Superior temporal gyrus (tissue), 1 donor: Measurements from ENCODE around the gene AFAP1L2.
A peak's percentile ranks its signal among the peaks of the same experiment; 100 is the strongest.

ENCODE experiments used
- DNase-seq: peaks from one replicate; pipeline ENCODE4 v3.0.0-alpha.2; 2016; ENCODE audit errors: extremely low spot score

The AFAP1L2 gene

DNA sequence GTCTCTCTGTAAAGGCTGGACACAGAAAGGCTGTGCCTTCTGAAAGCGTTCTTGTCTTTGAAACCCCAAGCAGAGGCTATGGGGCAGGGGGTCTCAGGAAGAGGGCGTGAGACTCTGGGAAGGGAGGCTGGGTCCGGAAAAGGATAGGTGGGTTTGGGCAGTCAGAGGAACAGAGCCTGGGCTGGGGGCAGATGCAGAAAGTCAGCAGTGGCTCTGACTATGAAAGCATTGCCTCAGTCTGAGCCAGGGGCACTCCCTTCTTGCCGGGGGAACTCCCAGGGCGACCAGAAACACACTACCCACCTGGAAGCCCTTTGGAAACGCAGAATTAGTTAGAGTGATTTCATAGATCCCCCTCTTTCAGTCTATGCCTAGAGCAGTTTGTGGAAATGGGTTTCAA lies 93.3 kb downstream of the AFAP1L2 start:
- no peak for DNase-seq

DNA sequence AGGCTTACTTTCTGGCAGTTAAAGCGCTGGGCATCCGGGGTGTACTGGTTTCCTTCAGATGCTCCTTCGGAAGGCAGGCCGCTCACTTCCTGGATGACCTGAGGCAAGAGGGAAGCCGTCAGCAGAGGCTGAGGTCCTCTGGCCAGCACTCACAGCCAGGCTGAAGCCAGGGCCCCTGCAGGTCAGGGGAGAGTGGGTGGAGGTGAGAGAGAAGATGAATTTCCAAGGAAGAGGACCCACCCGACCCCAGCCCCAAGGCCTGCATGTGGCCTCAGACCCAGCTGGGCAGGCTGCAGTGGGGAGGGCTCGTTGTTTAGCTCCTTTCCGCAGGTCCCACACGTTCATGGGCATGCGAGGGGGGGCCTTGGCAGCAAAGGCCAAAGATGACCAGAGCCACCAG lies 94.0 kb downstream of the AFAP1L2 start:
- DNase-seq: no peak

DNA sequence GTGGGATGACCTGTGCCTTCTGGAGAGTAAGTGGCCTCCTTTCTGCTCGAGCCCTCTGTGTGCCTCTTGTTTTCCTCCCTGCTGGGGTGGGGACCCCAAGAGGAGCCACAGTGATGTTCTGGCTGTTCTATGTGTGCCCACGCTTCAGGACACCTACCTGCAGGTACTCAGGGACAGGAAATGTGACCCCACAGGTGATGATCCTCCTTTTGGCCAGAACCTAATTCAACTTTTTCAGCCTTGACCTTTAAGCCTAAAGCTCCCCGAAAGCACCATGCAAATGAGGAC lies 95.0 kb downstream of the AFAP1L2 start:
- DNase-seq: no peak

DNA sequence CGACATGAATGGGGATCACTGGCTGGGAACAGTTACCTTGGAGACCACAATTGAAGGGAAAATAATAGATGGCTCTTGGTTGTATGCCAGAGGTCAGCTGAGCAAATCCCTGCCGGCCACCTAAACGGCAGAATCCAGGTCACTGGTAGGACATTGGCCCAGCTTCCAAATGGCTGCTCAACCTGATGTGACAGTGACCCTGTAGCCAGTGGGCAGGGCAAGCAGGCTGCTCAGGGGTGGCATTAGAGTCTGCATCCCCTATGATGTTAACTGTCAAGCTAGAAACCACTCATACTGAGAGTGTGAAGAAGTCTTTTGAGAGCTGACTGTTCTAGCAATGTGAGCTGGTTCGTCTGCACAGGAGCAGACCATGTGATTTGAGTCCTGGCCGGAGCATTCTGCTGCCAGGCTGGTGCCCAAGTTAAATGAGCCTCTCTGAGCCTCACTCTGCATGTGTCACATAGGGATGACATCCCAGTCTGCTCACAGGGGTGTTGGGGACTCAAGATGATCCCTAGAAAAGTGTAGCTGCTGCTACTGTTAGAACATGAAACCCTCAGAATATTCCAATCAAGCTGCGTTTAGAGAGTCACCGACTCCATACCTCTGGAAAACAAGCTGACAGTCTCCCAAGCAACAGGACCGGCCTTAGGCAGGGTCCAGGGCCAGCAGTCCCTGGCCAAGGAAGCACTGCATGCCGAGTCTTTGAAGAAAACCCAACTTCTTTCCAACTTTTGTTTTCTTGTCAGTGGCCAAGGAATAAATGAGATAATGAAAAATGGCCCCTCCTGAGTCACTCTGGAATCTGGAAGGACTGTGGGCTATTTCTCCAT lies 95.6 kb downstream of the AFAP1L2 start:
- DNase-seq: peak; percentile 56

DNA sequence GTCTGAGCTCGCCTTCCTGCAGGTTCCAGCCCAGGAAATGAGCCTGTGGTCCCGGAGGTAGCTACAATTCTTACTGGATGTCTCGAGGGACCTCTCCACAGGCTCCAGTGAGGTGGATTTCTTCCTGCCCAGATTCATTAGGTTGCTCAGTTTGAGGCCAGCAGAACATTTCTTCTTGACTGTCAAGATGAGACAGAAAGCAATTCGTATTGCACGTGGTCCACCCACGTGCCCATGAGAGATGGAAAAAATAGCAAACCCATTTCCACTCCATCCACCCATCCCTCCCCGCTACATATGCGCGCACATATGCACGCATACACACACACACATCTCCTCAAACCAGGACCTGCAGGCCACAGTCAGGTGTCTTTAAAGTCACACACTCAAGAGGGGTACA lies 96.6 kb downstream of the AFAP1L2 start:
- peak; percentile 65 for DNase-seq

DNA sequence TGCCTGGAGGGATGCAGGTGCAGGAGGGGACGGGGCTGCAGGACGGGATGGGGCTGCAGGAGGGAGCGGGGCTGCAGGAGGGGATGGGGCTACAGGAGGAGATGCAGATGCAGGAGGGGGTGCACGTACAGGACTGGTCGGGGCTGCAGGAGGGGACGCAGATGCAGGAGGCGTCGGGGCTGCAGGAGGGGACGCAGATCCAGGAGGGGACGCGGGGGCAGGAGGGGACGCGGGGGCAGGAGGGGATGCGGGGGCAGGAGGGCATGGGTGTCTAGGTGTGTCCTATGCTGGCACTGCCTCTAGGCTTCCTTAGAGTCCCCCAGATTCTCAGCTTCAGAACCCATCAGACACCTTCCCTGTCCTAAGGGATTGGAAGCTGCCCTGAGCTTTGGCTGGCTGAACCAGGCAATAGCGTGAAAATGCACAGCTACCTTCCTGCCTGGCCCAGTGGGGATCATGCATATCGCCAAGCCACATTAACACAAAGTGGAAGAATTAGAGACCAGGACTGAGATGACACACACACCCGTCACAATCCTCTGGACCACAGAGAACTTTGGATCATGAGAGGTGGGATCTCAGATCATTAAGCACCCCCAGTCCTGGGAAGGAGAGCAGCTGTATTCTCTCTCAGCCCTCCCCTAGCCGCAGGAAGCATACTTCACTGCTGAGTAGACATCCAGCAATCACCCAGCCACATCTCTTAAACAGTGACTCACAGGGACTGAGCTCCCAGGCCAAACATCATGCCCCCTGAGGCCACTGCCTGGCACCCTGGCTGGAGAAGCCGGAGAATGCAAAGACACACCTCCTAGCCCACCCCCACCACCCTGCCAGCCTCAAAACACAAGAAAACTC lies 98.0 kb downstream of the AFAP1L2 start:
- no peak for DNase-seq

DNA sequence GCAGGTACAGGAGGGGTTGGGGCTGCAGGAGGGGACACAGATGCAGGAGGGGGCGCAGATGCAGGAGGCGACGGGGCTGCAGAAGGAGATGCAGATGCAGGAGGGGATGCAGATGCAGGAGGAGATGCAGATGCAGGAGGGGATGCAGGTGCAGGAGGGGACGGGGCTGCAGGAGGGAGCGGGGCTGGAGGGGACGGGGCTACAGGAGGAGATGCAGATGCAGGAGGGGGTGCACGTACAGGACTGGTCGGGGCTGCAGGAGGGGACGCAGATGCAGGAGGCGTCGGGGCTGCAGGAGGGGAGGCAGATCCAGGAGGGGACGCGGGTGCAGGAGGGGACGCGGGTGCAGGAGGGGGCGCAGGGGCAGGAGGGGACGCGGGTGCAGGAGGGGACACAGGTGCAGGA lies 98.8 kb downstream of the AFAP1L2 start:
- DNase-seq: no peak

DNA sequence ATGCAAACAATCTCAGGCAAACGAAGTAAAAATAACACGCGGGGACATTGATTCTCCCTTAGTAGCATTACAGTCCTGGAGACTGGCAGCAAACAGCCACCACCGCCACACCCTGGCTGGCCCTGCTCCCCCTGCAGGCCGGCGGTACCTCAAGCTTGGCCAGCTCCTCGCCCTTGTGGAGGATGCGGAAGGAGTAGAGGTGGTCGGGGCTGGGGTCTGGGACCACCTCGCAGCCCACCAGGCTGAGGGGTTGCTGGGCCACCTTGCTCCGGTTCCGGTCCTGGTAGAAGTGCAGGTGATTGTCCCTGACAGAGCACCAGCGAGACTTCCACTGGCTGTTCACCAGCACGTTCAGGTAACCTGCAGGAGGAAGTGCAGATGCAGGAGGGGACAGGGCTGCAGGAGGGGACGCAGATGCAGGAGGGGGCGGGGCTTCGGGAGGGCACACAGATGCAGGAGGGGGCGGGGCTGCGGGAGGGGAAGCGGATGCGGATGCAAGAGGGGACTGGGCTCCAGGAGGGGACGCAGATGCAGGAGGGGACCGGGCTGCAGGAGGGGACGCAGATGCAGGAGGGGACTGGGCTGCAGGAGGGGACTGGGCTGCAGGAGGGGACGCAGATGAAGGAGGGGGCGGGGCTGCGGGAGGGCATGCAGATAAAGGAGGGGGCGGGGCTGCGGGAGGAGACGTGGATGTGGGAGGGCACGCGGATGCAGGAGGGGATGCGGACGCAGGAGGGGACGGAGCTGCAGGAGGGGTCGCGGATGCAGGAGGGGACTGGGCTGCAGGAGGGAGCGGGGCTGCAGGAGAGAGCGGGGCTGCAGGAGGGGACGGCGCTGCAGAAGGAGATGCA lies 99.5 kb downstream of the AFAP1L2 start:
- peak; percentile 52 for DNase-seq

DNA sequence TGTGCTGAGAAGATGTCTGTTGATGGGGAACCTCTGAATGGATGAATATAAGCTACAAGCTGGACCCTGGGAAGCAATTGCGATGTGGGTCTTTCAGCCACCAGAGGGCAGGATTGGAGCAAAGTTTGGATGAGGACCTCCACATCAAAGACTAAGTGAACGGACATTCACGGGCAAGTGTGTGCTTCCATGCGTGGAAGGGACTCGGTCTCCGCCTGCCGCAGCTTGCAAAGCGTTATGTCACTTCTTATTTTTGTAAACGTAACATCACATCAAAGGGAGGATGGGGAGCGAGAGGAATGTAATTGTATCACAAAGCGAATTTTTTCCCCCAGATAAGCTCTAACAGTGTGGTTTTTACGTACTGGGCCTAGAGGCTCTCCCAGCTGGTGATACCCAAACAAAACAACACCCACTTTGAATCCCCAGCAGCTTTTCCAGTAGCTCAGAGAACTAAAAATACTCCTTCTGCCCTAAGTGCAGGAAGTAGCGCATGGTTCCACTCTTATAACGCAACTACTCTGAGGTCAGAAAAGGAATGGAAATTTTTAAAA lies 100.2 kb downstream of the AFAP1L2 start:
- DNase-seq: peak; percentile 97

DNA sequence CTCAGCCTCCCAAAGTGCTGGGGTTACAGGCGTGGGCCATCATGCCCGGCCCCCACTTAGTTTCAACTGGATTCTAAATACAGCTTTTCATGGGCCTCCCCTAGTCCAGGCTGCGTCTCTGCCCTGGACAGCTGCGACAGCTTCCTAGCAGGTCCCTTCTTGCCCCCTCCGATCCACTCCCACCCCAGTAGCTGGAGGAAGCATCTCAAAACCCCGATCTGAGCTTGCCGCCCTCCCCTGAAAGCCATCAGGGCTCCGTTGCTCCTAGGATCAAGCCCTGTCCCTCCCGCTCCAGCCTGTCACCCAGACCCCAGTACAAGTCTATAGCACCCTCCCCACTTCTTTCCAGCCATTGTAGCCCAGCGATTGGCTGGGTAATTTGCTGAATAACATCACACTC lies 100.7 kb downstream of the AFAP1L2 start:
- no peak for DNase-seq

DNA sequence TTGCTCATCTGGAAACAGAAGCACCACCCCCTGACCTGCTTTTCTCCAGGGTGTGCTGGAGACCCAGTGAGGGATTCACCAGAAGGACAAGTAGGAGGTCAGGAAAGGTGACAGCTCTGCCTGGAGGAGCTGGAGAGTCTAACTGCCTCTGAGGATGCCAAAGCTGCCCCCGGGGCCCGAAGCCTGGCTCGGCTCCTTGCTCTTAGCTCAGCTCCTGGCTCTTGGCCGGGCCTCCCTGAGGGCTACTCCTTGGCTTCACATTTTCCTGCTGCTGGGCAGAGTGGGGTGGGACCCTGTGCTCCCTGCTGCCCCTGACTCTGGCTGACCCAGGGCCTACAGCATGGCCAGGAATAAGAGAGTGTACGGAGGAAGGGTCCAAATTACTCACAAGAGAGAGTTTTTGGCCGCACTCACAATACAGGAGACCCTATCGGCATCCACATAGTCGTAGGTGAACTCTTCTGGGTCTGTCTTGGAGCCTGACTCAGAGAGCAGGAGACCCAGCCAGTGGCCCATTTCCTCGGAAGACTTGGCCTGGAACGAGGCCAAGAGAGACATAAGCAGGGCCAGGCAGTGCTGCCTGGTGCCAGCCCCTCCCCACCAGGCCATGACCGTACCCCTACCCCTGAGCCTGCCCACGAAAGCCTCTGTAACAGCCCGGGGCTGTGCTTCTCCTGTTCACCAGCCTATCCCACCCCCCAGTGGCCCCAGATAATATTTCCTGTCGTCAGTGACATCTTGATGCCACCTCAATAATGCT lies 102.2 kb downstream of the AFAP1L2 start:
- DNase-seq: no peak

DNA sequence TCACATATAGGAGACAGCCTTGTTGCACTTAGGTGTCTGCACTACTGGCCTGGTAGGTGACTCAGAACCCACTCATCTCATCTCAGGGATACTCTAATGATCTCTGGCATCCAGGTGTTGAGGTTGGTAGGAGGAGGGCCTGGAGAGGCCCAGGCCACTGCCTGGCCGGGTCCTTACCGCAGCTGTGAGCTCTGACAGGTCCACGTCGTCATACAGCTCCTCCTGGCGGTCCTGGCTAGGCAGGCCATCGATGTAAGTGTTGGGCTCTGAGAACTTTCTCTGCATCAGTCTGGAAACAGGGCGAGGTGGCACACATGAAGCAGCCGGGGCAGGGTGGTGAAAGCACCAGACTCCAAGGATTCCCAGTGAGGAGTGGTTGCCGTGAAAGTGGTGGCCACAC lies 103.1 kb downstream of the AFAP1L2 start:
- no peak for DNase-seq

DNA sequence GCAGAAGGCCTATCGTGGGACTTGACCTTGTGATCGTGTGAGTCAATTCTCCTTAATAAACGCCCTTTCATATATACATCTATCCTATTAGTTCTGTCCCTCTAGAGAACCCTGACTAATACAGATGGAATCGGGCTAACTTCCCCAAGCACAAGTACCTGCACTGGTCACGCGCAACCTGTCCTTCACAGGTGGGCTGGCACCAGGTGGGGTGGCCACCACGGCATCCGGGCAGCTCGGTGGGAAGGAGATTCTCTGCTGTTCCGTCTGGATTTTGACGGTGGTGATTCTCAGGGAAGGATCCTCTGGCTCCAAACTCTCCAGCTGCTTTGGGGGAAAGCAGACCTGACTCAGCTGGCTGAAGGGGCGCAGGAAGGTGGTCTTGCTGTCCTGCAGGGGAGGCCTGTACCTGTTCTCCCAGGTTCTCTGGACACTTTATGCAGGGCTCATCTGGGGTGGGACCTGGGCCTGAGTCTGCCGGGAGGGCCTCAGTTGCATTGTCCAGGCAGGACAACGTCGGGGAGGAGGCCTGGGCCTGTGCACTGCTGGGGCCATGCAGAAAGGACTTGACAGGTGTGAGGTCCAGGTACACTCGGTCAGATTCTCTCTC lies 104.2 kb downstream of the AFAP1L2 start:
- no peak for DNase-seq

DNA sequence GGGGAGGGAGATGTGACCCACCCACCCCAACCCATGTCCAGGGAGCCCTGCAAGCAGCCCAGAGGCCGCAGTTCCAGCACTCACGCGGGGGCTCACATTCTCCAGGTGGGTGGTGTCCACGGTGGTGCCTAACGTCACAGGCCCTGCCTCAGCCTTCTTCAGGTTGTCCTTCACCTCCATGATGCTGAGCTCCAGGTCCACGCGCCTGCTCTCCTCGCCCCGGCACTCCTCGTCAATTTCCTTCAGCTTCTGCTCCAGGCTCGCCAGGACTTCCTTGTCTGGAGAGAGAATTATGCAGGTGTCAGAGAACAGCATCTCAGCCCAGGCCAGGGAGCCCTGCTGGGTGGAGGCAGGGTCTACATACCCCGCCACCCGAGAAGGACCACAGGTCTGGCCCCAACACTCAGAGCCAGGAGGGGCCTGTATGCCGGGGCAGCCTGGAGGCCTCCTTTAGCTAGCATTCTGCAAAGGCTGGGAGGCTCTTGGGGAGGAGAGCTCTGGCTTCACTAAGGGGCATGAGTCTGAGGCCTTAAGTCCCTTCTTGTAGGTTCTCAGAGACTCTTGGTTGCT lies 107.1 kb downstream of the AFAP1L2 start:
- no peak for DNase-seq

DNA sequence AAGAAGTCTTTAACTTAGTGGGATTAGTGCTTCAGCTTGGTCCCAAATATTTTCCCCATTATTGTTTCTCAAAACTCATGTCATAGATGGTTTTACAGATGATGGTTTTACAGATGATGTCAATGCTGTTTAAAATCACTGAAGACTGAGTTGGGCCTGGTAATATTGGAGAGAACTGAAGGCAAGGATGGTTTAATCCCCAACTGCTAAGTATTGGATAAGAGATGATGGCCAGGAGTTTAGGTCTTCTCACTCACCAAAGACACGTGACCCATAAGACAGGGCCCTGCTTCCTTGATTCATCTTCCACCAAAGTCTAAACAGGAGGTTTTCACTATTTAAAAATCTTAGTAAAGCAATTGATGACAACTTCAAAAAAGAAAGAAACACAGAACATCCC lies 108.9 kb downstream of the AFAP1L2 start:
- no peak for DNase-seq

DNA sequence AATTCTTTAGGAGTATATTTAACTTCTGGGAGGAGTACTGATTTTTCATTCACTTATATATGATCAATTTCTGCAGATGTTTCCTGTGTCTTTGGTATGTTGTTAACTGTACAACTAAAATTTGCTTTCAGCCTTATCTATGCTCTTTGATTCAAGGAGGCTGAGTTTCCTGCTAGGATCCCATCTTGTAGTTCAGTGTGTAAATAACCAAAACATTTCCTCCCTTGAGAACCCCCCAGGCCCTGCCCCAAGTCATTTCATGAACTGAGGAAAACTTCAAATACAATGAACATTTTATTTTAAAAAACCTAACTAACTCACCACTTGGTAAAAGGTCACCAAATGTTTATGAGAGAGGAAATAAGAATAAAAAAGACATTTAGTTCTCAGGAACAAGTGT lies 109.8 kb downstream of the AFAP1L2 start:
- DNase-seq: no peak

DNA sequence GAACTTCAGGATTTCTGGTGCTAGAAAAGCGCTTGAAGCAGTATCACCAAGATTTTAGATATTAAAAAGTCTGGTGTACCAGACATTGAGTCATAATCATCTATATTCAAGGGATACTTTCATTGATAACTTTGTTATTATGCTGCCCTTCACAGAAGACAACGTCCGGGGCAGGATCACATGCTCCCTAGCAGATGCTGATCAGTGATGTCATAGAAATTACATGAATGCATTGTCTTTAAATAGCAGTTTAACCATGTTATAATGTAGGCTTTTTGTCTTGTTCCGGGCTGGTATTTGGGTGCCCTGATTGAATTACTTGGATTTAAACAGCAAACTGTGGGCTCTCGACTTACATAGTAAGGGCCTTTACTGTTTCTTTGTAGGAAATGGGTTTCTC lies 111.2 kb downstream of the AFAP1L2 start:
- DNase-seq: no peak

DNA sequence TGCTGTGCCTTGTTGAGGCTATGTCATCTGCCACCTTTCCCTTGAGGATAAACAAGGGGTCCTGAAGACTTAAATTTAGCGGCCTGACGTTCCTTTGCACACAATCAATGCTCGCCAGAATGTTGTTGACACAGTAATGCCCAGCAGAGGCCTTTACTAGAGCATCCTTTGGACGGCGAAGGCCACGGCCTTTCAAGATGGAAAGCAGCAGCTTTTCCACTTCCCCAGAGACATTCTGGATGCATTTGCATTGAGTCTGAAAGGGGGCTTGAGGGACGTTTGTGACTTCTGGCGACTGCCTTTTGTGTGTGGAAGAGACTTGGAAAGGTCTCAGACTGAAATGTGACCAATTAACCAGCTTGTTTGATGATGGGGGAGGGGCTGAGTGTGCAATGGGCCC lies 112.8 kb downstream of the AFAP1L2 start:
- no peak for DNase-seq

DNA sequence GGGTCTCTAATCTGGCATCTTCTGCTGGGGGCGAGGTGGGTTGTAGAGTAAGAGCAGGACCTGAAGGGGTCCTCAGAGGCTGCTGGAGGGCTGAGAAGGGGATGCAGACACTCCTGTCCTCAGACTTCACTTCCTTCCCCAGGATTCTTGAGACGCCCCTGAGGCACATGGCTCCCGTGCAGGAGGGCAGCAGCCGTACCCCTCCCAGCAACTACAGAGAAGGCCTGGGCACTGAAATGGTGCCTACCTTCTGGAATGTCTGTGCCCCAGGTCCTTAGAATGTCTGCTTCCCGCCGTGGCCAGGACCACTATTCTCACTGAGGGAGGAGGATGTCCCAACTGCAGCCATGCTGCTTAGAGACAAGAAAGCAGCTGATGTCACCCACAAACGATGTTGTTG lies 113.2 kb downstream of the AFAP1L2 start:
- no peak for DNase-seq

DNA sequence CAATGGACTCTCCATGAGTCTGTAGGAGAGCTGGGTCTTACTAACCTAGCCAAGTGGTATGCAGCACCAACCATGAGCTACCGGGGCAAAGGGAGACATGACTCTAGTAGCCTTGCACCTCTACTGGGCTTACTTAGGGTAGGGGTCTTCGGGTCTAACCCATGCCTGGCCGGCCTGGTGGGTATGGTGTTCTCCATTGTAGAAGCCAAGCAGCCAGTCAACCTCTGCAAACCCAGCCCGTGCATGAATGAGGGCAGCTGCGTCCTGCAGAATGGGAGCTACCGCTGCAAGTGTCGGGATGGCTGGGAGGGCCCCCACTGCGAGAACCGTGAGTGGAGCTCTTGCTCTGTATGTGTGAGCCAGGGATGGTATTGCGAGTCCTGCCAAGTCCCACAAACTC lies 114.3 kb downstream of the AFAP1L2 start:
- DNase-seq: no peak

DNA sequence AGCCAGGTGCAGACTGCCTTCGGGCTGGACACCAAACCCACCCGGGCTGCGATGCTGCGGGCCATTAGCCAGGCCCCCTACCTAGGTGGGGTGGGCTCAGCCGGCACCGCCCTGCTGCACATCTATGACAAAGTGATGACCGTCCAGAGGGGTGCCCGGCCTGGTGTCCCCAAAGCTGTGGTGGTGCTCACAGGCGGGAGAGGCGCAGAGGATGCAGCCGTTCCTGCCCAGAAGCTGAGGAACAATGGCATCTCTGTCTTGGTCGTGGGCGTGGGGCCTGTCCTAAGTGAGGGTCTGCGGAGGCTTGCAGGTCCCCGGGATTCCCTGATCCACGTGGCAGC lies 115.2 kb downstream of the AFAP1L2 start:
- no peak for DNase-seq
